ENCODE measurements around the gene DDB1. TPM values are rescaled to one million over a fixed set of nuclear protein-coding genes. Genes with fewer than 3 reads are reported as not detected.

The DDB1 gene
- total RNA-seq, 1 donor from 2014 or later: 126 TPM

GRCh38 chr11:61309141-61309540, 23.8 kb downstream of the DDB1 start:
- Histone ChIP-seq H3K4me3 (no peak overlapping the region), H3K4me1 (no peaks in the 10 kb centered on the region), H3K36me3 (peaks cover 100% of the 10 kb centered on the region), H3K9me3 (no peaks in the 10 kb centered on the region), H3K27ac (no peak overlapping the region), H3K27me3 (no peaks in the 10 kb centered on the region)
- no peak for ATAC-seq
- intact Hi-C loops (cut with DNase I): no loop called here
- no peak for DNase-seq
- no peak for TF ChIP-seq CTCF (IDR thresholded peaks at IDR 0.05)

DNA sequence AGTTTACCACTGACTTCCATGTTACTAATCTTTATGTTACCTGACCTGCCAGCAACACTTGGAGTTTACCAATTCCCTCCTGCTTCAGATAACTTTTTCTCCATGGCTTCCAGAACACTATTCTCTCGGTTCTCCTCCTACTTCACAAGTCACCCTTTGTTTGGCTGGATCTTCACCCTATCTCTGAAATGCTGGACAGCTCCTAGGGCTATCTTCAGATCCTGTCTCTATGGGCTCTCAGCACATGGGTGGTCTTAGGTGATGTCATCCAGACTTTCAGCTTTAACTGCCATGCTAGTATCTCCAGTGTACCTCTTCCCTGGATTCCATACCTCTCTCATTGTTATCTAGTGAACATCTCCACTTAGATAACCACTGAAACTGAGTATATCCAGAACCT, 25.6 kb downstream of the DDB1 start:
- no peak for TF ChIP-seq CTCF (IDR thresholded peaks at IDR 0.05)
- no peak for ATAC-seq
- Histone ChIP-seq H3K27ac (no peak overlapping the region), H3K4me3 (no peak overlapping the region), H3K27me3 (no peaks in the 10 kb centered on the region), H3K4me1 (no peaks in the 10 kb centered on the region), H3K9me3 (no peaks in the 10 kb centered on the region), H3K36me3 (peaks cover 100% of the 10 kb centered on the region)
- intact Hi-C loops (cut with DNase I): no loop called here
- DNase-seq: no peak

DNA sequence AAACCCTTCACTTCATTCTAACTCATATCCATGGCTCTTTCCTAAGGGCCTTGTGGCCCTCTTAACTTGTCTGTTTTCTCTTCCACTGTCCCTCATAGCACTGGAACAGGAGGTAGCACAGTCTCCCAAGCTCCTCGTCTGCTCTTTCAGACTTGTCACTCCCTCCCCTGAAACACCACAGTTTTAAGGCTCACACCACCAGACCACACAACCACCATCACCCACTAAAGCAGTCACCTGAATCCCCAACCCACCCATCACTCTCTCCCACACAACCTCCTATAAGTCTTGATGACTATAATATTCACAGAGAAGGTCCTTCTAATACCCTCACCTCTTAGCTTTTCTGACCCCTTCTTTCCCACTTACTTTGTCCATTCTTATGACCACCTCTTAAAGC, 26.7 kb downstream of the DDB1 start:
- no peak for DNase-seq
- no peaks in the 10 kb centered on the region for H3K9me3 ChIP-seq
- no peak for TF ChIP-seq CTCF (IDR thresholded peaks at IDR 0.05)
- intact Hi-C loops (cut with DNase I): no loop called here
- peaks cover 100% of the 10 kb centered on the region for H3K36me3 ChIP-seq
- no peak overlapping the region for H3K4me3 ChIP-seq
- ATAC-seq: no peak
- no peaks in the 10 kb centered on the region for H3K27me3 ChIP-seq
- H3K27ac ChIP-seq: no peak overlapping the region
- no peaks in the 10 kb centered on the region for H3K4me1 ChIP-seq

DNA sequence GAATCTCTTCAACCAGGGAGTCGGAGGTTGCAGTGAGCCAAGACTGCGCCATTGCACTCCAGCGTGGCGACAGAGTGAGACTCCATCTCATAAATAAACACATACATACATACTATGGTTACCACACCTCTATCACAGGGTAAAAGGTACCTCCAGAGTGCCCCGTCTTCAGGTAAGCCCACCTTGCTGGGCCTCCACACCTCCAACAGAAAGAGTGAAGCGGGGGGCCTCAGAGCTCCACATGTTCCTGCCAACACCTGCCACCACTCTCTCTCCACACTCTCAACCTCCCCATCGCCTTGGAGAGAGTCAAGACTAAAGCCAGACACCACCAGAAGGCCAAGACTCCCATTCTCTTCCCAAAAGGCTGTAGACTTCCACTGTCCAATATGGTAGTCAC, 27.5 kb downstream of the DDB1 start:
- H3K4me3 ChIP-seq: no peak overlapping the region
- no peaks in the 10 kb centered on the region for H3K27me3 ChIP-seq
- no peak overlapping the region for H3K27ac ChIP-seq
- H3K9me3 ChIP-seq: no peaks in the 10 kb centered on the region
- no peaks in the 10 kb centered on the region for H3K4me1 ChIP-seq
- intact Hi-C loops (cut with DNase I): no loop called here
- DNase-seq (no peak), ATAC-seq (no peak)
- no peak for TF ChIP-seq CTCF (IDR thresholded peaks at IDR 0.05)
- peaks cover 100% of the 10 kb centered on the region for H3K36me3 ChIP-seq

- Histone ChIP-seq H3K4me1 (no peaks in the 10 kb centered on the region), H3K27ac (no peak overlapping the region), H3K27me3 (no peaks in the 10 kb centered on the region), H3K4me3 (no peak overlapping the region), H3K36me3 (peaks cover 99% of the 10 kb centered on the region), H3K9me3 (no peaks in the 10 kb centered on the region)
- intact Hi-C loops (cut with DNase I): no loop called here
- TF ChIP-seq CTCF (IDR thresholded peaks at IDR 0.05): no peak
- DNase-seq (no peak), ATAC-seq (no peak)
Observed at GRCh38 chr11:61303725-61304124, 29.2 kb downstream of the DDB1 start.

DNA sequence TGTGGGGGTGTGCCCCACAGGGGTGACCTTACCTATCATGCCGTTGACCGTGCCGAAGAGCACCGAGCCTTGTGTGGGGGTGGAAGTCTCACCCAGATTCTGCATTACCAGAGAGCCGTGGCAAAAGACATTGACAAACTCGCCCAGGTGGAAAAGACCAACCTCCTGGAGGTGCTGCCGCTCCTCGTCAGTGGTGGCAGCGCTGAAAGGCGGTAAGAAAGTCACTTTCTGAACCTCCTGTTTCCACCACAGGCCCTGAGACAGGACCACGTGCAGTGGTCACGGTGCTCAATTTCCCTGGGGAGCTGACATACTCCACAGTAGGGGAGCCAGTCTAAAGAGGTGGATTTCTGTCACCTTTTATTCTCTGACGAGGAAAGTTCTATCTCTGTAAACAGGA, 30.4 kb downstream of the DDB1 start:
- peaks cover 96% of the 10 kb centered on the region for H3K36me3 ChIP-seq

More for the DNA sequence above, 30.4 kb downstream of the DDB1 start:
- TF ChIP-seq CTCF (IDR thresholded peaks at IDR 0.05): no peak
- ATAC-seq: no peak
- H3K4me1 ChIP-seq: peaks cover 7% of the 10 kb centered on the region
- H3K27ac ChIP-seq: no peak overlapping the region
- no peak for DNase-seq
- intact Hi-C loops (cut with DNase I): no loop called here
- no peak overlapping the region for H3K4me3 ChIP-seq
- no peaks in the 10 kb centered on the region for H3K9me3 ChIP-seq
- no peaks in the 10 kb centered on the region for H3K27me3 ChIP-seq

Data from upper lobe of right lung (tissue), 1 donor.